Measurements from ENCODE around the gene PDE6D.

PDE6D gene

GRCh38 chr2:231687133-231687852 is 93.8 kb downstream of the PDE6D start:
- H3K27me3 ChIP-seq (ENCODE audit: control insufficient read depth, insufficient read depth, low read length): no peaks in the 10 kb centered on the region
- no peaks in the 10 kb centered on the region for H3K9me3 ChIP-seq (ENCODE audit: control insufficient read depth, low read length)
- H3K9ac ChIP-seq (ENCODE audit: low read length): no peak overlapping the region
- peaks cover 8% of the 10 kb centered on the region for H3K4me1 ChIP-seq (ENCODE audit: control insufficient read depth, insufficient read depth, low read length)
- H3K36me3 ChIP-seq (ENCODE audit: control insufficient read depth, insufficient read depth, low read length): no peaks in the 10 kb centered on the region
- no peak overlapping the region for H3K4me3 ChIP-seq (ENCODE audit: low read length)

- Histone ChIP-seq H3K9ac (ENCODE audit: low read length) (no peak overlapping the region), H3K9me3 (ENCODE audit: control insufficient read depth, low read length) (no peaks in the 10 kb centered on the region), H3K36me3 (ENCODE audit: control insufficient read depth, insufficient read depth, low read length) (no peaks in the 10 kb centered on the region), H3K27me3 (ENCODE audit: control insufficient read depth, insufficient read depth, low read length) (no peaks in the 10 kb centered on the region), H3K4me3 (ENCODE audit: low read length) (no peak overlapping the region), H3K4me1 (ENCODE audit: control insufficient read depth, insufficient read depth, low read length) (peaks cover 15% of the 10 kb centered on the region)
Observed at GRCh38 chr2:231686192-231687100, 94.6 kb downstream of the PDE6D start.

- no peak overlapping the region for H3K4me3 ChIP-seq (ENCODE audit: low read length)
- H3K36me3 ChIP-seq (ENCODE audit: control insufficient read depth, insufficient read depth, low read length): no peaks in the 10 kb centered on the region
- no peaks in the 10 kb centered on the region for H3K27me3 ChIP-seq (ENCODE audit: control insufficient read depth, insufficient read depth, low read length)
- no peaks in the 10 kb centered on the region for H3K9me3 ChIP-seq (ENCODE audit: control insufficient read depth, low read length)
- peaks cover 19% of the 10 kb centered on the region for H3K4me1 ChIP-seq (ENCODE audit: control insufficient read depth, insufficient read depth, low read length)
- no peak overlapping the region for H3K9ac ChIP-seq (ENCODE audit: low read length)
Observed at GRCh38 chr2:231685349-231686191, 95.5 kb downstream of the PDE6D start.

- Histone ChIP-seq H3K27me3 (ENCODE audit: control insufficient read depth, insufficient read depth, low read length) (no peaks in the 10 kb centered on the region), H3K36me3 (ENCODE audit: control insufficient read depth, insufficient read depth, low read length) (no peaks in the 10 kb centered on the region), H3K4me1 (ENCODE audit: control insufficient read depth, insufficient read depth, low read length) (peaks cover 28% of the 10 kb centered on the region), H3K9ac (ENCODE audit: low read length) (no peak overlapping the region), H3K4me3 (ENCODE audit: low read length) (no peak overlapping the region), H3K9me3 (ENCODE audit: control insufficient read depth, low read length) (no peaks in the 10 kb centered on the region)
Observed at GRCh38 chr2:231684314-231685223, 96.5 kb downstream of the PDE6D start.

GRCh38 chr2:231683292-231684235 is 97.5 kb downstream of the PDE6D start:
- Histone ChIP-seq H3K4me1 (ENCODE audit: control insufficient read depth, insufficient read depth, low read length) (peaks cover 28% of the 10 kb centered on the region), H3K9ac (ENCODE audit: low read length) (no peak overlapping the region), H3K9me3 (ENCODE audit: control insufficient read depth, low read length) (no peaks in the 10 kb centered on the region), H3K27me3 (ENCODE audit: control insufficient read depth, insufficient read depth, low read length) (no peaks in the 10 kb centered on the region), H3K36me3 (ENCODE audit: control insufficient read depth, insufficient read depth, low read length) (no peaks in the 10 kb centered on the region), H3K4me3 (ENCODE audit: low read length) (no peak overlapping the region)

GRCh38 chr2:231682603-231683291 is 98.3 kb downstream of the PDE6D start:
- Histone ChIP-seq H3K4me3 (ENCODE audit: low read length) (no peak overlapping the region), H3K9me3 (ENCODE audit: control insufficient read depth, low read length) (no peaks in the 10 kb centered on the region), H3K36me3 (ENCODE audit: control insufficient read depth, insufficient read depth, low read length) (no peaks in the 10 kb centered on the region), H3K27me3 (ENCODE audit: control insufficient read depth, insufficient read depth, low read length) (no peaks in the 10 kb centered on the region), H3K4me1 (ENCODE audit: control insufficient read depth, insufficient read depth, low read length) (peaks cover 28% of the 10 kb centered on the region), H3K9ac (ENCODE audit: low read length) (no peak overlapping the region)

All from mucosa of stomach (tissue), 1 donor.